HUDEP-2 (cell line): ENCODE measurements around the gene TMUB2.

Source experiments
- DNase-seq, 76 experiments: peaks; one replicate each; lab custom pipeline; 2025; ENCODE audit not compliant: unreplicated experiment in 76 of 76; lab: John Stamatoyannopoulos, UW

The TMUB2 gene

GRCh38 chr17:44200478-44201155 is 13.8 kb downstream of the TMUB2 start:
- no peak for DNase-seq

GRCh38 chr17:44202756-44203155 is 16.0 kb downstream of the TMUB2 start:
- no peak for DNase-seq

DNA sequence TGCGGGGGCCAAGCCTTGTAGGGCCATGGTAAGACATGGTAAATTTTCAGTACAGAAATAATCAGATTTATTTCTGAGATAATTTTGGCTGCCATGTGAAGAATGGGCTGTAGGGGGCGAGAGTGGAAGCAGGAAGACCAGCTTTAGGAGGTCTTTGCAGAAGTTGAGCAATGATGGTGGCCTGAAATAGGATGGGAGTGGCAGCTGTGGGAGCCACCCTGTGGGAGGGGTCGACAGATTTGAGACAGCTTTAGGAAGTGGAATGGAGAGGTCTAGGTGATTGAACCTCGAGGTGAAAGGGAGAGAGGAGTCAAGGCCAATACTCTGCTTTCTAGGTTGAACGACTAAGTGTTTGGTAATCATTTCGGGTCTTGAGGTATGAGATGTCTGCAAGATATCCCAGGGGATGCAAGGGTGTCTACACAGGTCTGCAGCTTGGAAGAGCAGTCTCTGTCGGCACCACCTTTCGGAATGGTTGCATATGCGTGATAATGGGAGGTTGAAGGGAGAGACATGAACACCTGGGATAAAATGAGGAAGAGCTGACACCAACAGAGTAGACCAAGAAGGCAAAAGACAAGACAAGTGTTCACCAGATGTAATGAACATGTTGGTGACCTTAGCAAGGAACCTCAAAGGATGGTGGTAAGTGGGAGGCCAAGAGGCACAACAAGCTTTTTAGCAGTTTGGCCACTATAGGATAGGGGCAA is 17.1 kb downstream of the TMUB2 start:
- DNase-seq, result peak in 41 of 76 experiments; percentile 5 to 62 (median 35)

- DNase-seq, result peak in 54 of 76 experiments; percentile 5 to 67 (median 41)
Observed at GRCh38 chr17:44204441-44204882, 17.7 kb downstream of the TMUB2 start.

DNA sequence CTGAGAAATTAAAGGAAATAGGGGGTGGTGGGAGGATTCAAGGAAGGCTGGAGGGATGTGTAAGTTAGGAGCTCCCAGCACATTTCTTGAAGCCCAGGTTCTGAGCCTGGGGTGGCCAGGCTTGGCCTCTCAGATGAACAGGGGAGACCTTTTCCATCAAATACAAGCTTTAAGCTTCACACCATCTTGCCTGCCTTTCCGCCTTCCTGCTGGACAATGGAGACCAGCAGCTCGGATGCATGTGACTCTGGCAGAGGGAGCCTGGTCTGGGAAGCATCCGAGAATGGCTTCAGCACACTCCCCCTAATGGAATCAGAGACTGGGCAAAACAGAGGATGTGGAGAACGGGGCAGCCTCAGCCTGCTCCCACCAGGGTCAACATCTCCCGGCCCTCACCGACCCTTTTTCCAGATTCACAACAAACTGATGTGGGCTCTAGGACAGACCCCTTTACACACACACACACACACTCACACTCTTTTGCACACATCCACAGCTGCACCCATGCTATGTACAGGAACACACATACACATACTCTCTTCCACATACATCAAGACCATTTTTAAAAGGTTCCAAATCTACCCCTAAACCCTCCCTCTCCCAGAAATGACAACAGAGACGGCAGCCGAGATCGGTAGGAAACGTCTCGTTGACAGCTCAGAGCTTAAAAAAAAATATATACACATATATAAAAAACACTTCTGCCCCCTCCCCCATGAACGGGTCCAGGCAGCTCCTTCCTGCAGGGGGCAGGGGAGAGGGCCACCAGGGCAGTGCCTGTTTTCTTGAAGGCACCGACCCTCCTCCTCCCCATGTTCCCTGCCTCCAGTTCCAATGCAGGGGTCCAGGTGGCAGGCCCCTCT is 19.4 kb downstream of the TMUB2 start:
- no peak for DNase-seq

DNA sequence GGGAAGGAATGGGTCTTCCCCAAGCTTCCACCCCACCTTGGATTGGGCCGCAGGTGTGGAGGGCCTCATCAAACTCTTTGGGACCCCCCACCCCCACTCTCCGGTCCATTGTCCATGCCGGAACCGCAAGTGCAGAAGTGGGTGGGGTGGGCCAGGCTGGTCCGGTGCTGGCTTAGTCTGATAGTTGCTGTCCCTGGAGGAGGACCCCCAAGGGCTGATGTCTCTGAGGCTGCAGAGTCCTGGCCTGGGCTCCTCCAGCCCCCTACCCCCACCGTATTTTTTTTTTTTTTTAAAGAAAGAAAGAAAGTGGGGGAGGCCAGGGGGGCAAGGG is 20.0 kb downstream of the TMUB2 start:
- no peak for DNase-seq

- DNase-seq, result no peak
Observed at GRCh38 chr17:44207319-44207718, 20.5 kb downstream of the TMUB2 start.

GRCh38 chr17:44207743-44208142 is 21.0 kb downstream of the TMUB2 start:
- peak in 1 of 76 experiments; percentile 26 for DNase-seq

DNA sequence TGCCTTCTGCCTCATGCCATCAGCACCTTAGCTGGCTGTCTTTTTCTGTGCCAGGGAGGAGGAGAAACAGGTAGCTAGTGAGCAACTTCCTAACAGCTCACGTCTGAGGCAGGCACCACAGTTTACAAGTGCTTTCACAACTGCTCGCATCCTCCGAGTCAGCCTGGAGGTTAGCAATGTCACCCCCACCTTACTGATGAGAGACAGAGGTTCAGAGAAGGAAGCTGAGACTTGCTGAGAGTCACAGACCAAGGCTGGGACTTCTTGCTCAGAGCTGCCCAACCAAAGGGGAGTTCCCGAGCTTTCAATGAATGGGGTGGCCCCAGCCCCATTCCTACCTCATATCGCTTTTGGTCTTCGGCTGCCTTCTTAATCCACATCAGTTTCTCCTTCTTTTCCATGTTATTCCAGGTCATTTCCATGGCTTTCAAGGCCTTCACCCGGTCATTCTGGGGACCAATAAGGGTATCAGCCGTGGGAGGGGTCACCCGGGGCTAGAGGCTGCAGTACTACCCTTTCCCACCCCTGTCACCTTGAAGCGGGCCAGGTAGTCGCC is 23.1 kb downstream of the TMUB2 start:
- DNase-seq, result no peak

DNA sequence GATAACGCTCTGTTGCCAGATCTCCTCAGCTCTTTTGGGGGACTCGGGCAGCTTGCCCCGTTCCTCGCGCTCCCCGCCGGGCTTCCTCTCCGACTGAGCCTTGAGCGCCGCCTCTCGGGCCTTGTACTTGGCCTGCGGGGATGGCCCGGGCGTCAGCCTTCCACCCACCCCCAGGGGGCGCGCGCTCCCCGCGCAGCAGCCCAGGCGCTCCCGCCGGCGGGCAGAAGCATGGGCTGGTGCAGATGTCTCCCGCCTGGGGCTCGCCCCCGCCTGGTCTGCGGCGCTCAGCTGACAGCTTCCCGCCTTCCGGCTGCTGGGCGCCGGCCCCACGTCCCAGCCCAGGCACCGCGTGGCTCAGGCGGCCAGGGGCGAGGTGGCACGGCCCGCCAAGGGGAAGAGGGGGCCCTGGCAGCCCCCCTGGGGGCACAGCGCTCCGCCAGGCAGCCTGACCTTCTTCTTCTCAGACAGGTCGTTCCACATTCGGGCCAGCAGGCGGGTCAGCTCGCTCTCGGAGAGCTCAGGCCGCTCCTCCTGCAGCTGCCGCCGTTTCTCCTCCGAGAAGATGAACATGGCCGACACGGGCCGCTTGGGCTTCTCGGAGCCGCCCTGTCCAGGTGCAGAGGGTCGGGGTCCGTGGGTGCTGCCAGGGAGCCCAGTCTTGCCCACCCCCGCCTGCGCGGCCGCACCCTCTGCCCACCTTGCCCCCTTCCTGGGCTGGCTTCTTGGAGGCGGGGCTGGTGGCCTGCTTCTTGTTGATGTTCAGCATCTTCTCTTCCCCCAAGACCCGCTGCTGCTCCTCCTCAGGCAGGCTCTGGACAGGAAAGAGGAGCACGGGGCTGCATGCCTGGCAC is 23.8 kb downstream of the TMUB2 start:
- peak in 73 of 76 experiments; percentile 44 to 93 (median 83) for DNase-seq

DNA sequence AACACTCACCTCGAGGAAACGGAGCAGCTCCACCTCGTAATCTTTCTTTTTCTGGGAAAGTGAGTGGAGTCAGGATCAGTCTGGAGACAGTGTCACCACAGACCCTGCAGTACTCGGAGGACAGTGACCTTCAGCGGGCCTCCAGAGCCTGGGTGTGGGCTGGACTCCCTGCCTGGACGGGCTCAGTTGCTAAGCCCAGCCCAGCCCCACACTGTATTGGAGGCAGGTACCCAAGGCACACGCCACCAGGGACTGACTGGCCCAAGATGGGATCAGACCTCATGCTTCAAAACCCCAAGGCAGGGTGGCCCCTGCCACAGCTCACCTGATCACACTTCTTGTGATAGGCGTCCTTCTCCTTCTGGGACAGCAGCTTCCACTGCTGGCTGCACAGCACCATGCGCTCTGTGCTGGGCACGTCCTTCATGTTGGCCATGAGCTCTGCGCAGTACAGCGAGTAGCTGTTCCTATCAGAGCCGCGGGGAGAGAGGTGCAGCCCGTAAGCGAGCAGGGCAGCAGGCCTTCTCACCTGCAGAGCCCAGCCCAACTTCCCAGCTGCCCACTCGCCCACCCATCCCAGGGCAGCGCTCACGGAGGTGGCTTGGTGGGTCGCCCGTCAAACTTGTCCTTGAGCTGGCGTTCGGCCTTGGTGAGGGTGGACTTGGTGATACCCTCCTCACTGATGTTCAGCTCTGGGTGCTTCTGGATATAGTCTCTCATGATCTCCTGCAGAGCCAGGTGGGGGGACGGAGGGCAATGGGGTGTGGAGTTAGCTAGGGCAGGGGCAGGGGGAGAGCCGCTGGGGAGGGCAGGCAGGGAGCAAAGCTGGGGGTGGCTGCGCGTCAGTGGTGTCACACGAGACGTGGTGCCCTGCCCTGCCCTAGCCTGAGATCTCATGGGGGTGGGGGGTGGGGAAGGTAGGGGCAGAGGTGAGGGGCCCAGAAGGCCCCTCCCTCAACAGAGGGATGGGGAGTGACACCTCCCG is 24.8 kb downstream of the TMUB2 start:
- DNase-seq, result no peak

DNA sequence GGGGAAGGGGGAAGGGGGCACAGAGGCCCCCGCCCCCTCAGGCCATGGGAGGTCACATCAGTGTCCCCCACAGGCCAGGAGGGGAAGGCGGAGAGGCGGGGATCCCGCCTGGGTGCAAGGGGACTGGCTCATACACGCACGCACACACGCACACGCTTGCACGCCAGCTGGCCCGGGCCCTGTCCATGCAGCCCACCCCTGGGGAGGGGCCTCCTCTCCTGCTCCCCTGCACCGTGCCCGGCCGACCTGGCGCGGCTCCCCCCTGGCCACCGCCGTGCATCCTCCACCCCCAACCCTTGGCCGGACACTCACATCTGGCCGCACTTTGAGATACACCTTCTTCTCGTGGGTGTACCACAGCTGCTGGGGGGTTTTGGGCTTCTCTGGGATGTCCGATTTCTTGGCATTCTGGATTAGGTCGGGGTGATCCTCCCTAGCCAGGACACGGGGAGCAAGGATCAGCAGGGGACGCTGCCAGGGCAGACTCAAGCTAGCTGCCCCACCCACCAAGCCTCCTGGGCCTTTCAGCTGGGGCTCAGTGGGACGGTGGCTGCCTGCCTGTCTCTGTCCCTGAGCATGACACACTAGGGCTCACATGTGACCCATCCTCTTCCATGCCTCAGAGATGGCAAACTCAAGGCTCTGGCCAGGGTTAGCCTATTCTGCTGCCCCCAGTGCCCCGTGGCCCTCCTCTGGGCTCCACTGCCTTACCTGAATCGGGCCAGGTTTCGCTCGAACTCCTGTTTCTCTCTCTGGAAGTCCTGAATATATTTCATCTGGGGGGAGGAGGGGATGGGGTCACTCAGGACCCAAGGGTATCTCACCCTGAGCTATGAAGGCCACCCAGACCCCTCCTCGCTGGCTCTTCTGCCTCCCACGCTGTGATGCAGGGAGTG is 26.0 kb downstream of the TMUB2 start:
- DNase-seq, result peak in 7 of 76 experiments; percentile 3 to 50 (median 22)

GRCh38 chr17:44213403-44214229 is 26.8 kb downstream of the TMUB2 start:
- DNase-seq, result no peak

GRCh38 chr17:44214230-44214494 is 27.4 kb downstream of the TMUB2 start:
- DNase-seq, result no peak

DNA sequence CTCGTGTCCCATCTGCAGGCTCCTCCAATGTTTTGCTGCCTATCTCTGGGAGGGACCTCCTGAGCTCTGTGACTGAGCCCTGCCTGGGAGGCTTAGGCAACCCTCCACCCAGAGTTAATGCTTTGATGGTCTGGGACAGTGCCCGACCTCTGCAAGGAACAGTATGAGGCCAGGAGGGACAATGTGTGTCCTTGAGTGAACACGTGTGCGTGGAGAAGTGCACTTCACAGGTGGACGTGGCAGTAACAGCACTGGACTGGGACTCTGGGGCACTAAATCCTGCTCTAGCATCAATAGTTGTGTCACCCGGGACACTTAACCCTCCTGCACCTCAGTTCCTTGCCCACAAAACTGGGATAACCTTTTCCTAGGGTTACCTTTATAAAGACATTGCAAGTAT is 28.1 kb downstream of the TMUB2 start:
- DNase-seq, result no peak

GRCh38 chr17:44216173-44216572 is 29.4 kb downstream of the TMUB2 start:
- DNase-seq, result no peak

GRCh38 chr17:44216694-44217093 is 29.9 kb downstream of the TMUB2 start:
- DNase-seq, result no peak
